ENCODE data around the gene CYP24A1. TPM values are rescaled to one million over a fixed set of nuclear protein-coding genes. Genes with fewer than 3 reads are reported as not detected.

Gene CYP24A1
- total and polyA plus RNA-seq, 2 of the 8 experiments (the other 6 are each of a cell fraction or from before 2014, with no cell fraction given): not detected

DNA sequence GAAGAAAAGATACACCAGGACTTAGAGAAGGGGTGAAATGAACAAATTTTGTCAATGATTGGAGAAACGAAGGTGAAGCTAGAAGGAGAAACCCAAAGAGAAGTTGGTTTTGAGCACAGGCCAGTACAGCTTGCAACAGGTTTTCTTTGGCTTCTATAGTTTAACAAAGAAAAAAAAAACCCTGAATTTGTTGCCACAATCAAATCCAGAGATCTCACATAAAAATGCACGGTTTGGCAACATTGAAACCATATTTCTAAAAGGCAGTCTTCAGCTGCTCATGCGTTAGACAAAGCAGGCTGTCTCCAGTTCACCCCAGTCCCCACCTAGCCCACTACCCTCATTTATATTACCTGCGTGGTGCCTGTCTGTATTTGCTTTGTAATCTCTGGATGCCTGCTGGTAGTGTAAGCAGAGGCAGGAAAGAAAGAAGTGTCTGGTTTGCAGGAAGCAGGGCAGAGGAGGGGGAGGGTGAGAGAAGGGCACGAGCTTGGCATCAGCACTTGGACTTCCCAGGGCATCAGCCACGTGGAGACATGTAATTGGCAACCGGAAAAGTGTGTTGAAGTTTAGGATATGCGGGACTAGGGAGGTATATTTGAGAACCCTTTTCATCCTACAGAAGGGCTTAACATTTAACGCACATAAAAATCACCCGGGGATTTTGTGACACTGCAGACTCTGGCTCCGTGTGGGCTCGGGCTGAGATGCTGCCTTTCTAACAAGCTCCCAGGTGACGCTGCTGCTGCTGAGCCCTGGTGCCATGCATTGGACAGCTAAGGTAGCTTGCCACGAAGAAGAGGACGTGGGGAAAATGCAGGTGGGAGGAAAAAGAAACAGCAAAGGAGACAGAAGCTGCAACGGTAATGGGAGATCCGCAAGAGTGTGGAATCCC, 48.5 kb upstream of the CYP24A1 start:
- Histone ChIP-seq H3K9me3 (ENCODE audit: insufficient read depth in 2 of 2, low read depth in 1 of 2, low read length in 1 of 2) (no peaks in the 10 kb centered on the region), H2BK15ac (ENCODE audit: low read length) (no peak overlapping the region), H3K27ac (ENCODE audit: low read depth, low read length) (no peak overlapping the region), H3K27me3 (replicated peaks in 1 of 4; ENCODE audit: control insufficient read depth in 3 of 4, extremely low read depth in 1 of 4, insufficient read depth in 3 of 4, low read length in 3 of 4) (no peaks in the 10 kb centered on the region), H3K4me3 (ENCODE audit: extremely low read depth in 1 of 4, insufficient read depth in 2 of 4, low read depth in 3 of 4, low read length in 4 of 4) (no peak overlapping the region), H3K9ac (replicated peaks in 1 of 4; ENCODE audit: extremely low read depth in 1 of 4, low read depth in 3 of 4, low read length in 3 of 4) (no peak overlapping the region), H3K79me1 (ENCODE audit: low read depth, low read length) (no peaks in the 10 kb centered on the region), H4K91ac (replicated peaks; ENCODE audit: insufficient read length, low read length) (no peak overlapping the region), H4K20me1 (replicated peaks in 1 of 2; ENCODE audit: control insufficient read depth in 1 of 2, insufficient read depth in 2 of 2, low read length in 2 of 2) (no peaks in the 10 kb centered on the region), H2BK5ac (ENCODE audit: low read depth, low read length) (peak overlapping the region; percentile 21; the same call in 1 of the 2 replicates), H2BK120ac (replicated peaks; ENCODE audit: low read depth, low read length) (no peak overlapping the region), H3K14ac (ENCODE audit: insufficient read length) (no peak overlapping the region), H3K4me2 (ENCODE audit: insufficient read depth in 1 of 2, low read depth in 2 of 2, low read length in 2 of 2) (no peak overlapping the region), H3K56ac (replicated peaks; ENCODE audit: insufficient read length, low read depth, low read length) (no peak overlapping the region), H2BK12ac (ENCODE audit: low read depth, low read length) (no peak overlapping the region), H2BK20ac (ENCODE audit: low read length) (0 out of 2 replicates have a peak overlapping the region, but pooled peaks have one; percentile 38), H3K18ac (ENCODE audit: extremely low read depth, low read length) (0 out of 2 replicates have a peak overlapping the region, but pooled peaks have one; percentile 39), H2AK5ac (ENCODE audit: low read depth, low read length) (no peak overlapping the region), H4K5ac (ENCODE audit: insufficient read length, low read depth, low read length) (no peak overlapping the region), H3K23me2 (ENCODE audit: low read depth, low read length) (no peaks in the 10 kb centered on the region; the same call in 1 of the 2 replicates), H4K8ac (ENCODE audit: extremely low read depth, insufficient read depth, low read length) (no peak overlapping the region), H3K4ac (replicated peaks; ENCODE audit: insufficient read length, low read depth, low read length) (no peak overlapping the region), H2AFZ (ENCODE audit: low read length) (no peak overlapping the region), H3K4me1 (replicated peaks in 1 of 4; ENCODE audit: control insufficient read depth in 3 of 4, insufficient read depth in 4 of 4, low read length in 3 of 4) (peaks cover 0 to 12% (median 11%) of the 10 kb centered on the region in 4 experiments; a peak in 5 of 7 replicates), H3K23ac (ENCODE audit: insufficient read length) (no peak overlapping the region), H3K79me2 (ENCODE audit: control insufficient read depth in 1 of 2, insufficient read depth in 2 of 2, low read length in 2 of 2) (no peaks in the 10 kb centered on the region), H3K36me3 (ENCODE audit: control insufficient read depth in 2 of 4, insufficient read depth in 4 of 4, low read length in 3 of 4) (peaks cover 0 to 22% (median 3%) of the 10 kb centered on the region in 4 experiments; a peak in 5 of 8 replicates)
- DNase-seq (ENCODE audit: low read depth in 1 of 2, low spot score in 2 of 2) (no peak), FAIRE-seq (no peak)
- ChIA-PET CTCF (ENCODE audit: partially characterized antibody) (interaction anchor here (0.6 to 3.1 kb wide), 12 partner anchors 8 to 1006 kb away, joined by 3 to 14 read pairs (median 4); no protein-coding TSS in a partner anchor), POLR2A (ENCODE audit: partially characterized antibody) (interaction anchor here (0.6 to 1.2 kb wide), 5 partner anchors 8 to 298 kb away, joined by 3 to 5 read pairs (median 4); partner anchors contain the start of gene PFDN4)
- WGBS, 2 experiments (ENCODE audit: extremely low coverage in 1 of 2, insufficient coverage in 1 of 2, insufficient read length in 1 of 2, insufficient replicate concordance in 2 of 2, low coverage in 1 of 2, low lambda C conversion rate in 2 of 2, missing lambda C conversion rate in 1 of 2): 73% methylated on average over 17 of the region's 17 CpGs; no CpG with 5 or more reads in 1 of the 2 experiments
- no peak for TF ChIP-seq RXRA (IDR thresholded peaks at IDR 0.05; ENCODE audit: insufficient read depth, low read depth, low read length)
- TF ChIP-seq SUZ12 (IDR thresholded peaks at IDR 0.05; ENCODE audit: low read length): no peak
- TF ChIP-seq SP4 (IDR thresholded peaks at IDR 0.05; ENCODE audit: low read length): no peak
- TF ChIP-seq CBX5 (IDR thresholded peaks at IDR 0.05; ENCODE audit: low read depth, low read length): no peak
- no peak for TF ChIP-seq CHD2 (IDR thresholded peaks at IDR 0.05; ENCODE audit: low read length)
- TF ChIP-seq SRF (IDR thresholded peaks at IDR 0.05; ENCODE audit: low read depth, low read length): no peak
- TF ChIP-seq, protein P1, sequence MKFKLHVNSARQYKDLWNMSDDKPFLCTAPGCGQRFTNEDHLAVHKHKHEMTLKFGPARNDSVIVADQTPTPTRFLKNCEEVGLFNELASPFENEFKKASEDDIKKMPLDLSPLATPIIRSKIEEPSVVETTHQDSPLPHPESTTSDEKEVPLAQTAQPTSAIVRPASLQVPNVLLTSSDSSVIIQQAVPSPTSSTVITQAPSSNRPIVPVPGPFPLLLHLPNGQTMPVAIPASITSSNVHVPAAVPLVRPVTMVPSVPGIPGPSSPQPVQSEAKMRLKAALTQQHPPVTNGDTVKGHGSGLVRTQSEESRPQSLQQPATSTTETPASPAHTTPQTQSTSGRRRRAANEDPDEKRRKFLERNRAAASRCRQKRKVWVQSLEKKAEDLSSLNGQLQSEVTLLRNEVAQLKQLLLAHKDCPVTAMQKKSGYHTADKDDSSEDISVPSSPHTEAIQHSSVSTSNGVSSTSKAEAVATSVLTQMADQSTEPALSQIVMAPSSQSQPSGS (IDR thresholded peaks at IDR 0.05; ENCODE audit: low read length): no peak
- TF ChIP-seq POLR2AphosphoS5 (IDR thresholded peaks at IDR 0.05; ENCODE audit: low read depth, low read length): no peak
- TF ChIP-seq, protein P2, sequence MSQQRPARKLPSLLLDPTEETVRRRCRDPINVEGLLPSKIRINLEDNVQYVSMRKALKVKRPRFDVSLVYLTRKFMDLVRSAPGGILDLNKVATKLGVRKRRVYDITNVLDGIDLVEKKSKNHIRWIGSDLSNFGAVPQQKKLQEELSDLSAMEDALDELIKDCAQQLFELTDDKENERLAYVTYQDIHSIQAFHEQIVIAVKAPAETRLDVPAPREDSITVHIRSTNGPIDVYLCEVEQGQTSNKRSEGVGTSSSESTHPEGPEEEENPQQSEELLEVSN (IDR thresholded peaks at IDR 0.05): no peak
